Measurements from ENCODE around the gene MED13. TPM values are rescaled to one million over a fixed set of nuclear protein-coding genes. Genes with fewer than 3 reads are reported as not detected.

MED13 gene
- total RNA-seq, 4 donors from 2014 or later = 67.3 to 114 (median 79.8) TPM

DNA sequence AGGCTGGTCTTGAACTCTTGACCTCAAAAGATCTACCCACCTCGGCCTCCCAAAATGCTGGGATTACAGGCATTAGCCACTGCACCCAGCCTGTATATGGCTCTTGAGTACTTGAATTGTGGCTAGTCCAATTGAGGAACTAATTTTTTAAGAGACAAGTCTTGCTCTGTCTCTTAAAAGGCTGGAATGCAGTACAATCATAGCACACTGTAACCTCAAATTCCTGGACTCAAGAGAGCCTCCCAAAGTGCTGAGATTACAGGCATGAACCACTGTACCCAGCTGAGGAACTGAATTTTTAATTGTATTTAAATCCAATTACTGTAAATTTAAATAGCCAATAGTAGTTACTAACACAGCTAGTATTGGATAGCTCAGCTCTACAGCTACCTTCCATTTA, 50.6 kb downstream of the MED13 start:
- TF ChIP-seq, protein P1, sequence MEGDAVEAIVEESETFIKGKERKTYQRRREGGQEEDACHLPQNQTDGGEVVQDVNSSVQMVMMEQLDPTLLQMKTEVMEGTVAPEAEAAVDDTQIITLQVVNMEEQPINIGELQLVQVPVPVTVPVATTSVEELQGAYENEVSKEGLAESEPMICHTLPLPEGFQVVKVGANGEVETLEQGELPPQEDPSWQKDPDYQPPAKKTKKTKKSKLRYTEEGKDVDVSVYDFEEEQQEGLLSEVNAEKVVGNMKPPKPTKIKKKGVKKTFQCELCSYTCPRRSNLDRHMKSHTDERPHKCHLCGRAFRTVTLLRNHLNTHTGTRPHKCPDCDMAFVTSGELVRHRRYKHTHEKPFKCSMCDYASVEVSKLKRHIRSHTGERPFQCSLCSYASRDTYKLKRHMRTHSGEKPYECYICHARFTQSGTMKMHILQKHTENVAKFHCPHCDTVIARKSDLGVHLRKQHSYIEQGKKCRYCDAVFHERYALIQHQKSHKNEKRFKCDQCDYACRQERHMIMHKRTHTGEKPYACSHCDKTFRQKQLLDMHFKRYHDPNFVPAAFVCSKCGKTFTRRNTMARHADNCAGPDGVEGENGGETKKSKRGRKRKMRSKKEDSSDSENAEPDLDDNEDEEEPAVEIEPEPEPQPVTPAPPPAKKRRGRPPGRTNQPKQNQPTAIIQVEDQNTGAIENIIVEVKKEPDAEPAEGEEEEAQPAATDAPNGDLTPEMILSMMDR (IDR thresholded peaks at IDR 0.05; ENCODE audit: low read depth) = no peak

DNA sequence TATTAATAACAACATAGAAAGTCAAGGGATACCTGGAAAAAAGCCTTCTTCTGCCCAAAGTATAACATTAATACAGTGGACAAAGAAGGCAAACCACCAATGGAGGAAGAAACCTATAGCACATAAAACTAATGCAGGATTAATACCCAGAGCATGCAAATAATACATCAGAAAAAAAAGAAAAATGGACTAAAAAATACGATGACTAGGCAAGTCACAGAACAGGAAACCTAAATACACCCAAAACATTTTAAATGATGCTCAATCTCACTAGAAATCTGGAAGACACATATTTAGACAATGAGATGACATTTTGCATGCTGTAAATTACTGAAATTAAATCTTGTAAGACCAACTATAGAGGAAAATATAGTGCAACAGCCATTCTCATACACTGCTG, 55.9 kb downstream of the MED13 start:
- TF ChIP-seq, protein P1 (IDR thresholded peaks at IDR 0.05; ENCODE audit: low read depth) = no peak

DNA sequence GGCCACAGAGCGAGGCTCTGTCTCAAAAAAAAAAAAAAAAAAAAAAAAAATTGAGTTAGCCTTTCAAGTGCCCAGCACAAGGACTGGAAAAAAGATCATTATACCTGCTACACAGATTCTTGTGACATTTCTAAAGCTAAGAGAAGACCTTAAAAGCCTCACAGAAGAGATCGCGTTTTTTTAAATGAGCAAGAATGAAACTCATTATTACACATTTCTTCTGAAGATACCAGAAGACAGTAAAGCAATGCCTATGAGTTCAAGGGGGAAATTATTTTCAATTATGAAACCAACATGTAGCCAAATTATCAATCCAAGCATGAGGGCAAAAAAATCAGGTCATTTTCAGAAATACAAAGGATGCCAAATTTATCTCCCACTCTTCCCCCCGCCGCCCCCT, 56.8 kb downstream of the MED13 start:
- TF ChIP-seq, protein P1 (IDR thresholded peaks at IDR 0.05; ENCODE audit: low read depth) = no peak

DNA sequence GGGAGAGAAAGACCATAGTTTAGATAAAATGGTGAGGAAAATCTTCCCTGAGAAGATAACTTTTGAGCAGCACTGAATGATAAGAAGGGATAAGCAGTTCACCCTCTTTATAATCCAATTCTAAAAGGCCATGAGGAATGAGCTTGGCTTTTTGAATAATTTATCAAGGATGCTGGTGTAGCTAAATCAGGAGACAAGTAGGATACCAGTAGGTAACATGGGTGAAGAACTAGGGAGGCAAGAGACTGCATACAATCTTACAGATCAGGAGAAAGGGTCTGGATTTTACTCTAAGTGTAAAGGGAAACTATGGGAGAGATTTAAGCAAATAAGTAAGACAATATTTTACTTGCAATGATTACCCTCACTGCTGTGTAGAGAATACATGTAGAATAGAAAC, 60.7 kb downstream of the MED13 start:
- TF ChIP-seq, protein P1 (IDR thresholded peaks at IDR 0.05; ENCODE audit: low read depth) = peak; percentile 46

- TF ChIP-seq, protein P1 (IDR thresholded peaks at IDR 0.05; ENCODE audit: low read depth) = no peak
Measured at GRCh38 chr17:62001105-62001504, 64.0 kb downstream of the MED13 start.

- TF ChIP-seq, protein P1 (IDR thresholded peaks at IDR 0.05; ENCODE audit: low read depth) = no peak
Measured at GRCh38 chr17:62000186-62000585, 64.9 kb downstream of the MED13 start.

DNA sequence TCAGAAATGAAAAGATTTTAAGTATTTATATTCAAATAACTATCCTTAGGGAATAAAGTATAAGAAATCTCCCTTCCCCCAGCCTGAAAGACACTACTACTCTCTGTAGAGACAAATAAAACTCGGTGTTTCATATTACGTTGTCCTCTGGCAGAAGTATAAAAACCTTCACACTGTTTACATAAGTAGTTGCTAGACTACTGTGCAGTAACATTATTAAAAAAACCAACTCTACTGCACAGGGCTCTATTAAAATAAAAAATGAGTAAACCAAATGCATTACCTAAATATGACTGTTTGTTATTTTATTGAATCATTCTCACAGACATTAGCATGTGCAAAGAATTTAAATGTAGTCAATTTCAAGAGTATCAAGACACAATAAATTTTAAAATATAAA, 67.4 kb downstream of the MED13 start:
- TF ChIP-seq, protein P1 (IDR thresholded peaks at IDR 0.05; ENCODE audit: low read depth) = no peak
